Upper lobe of right lung (tissue), 1 donor: ENCODE data around the gene ITPRIPL1. TPM values are rescaled to one million over a fixed set of nuclear protein-coding genes. Genes with fewer than 3 reads are reported as not detected.

Experiments
- ATAC-seq: fragments of 200-7000 bp; cut with Tn5 transposase; one replicate; pipeline ENCODE4 v1.9.1; 2020; ENCODE audit warnings: mild to moderate bottlenecking, moderate library complexity
- DNase-seq: peaks from one replicate; pipeline ENCODE4 v3.0.0-alpha.2; 2020
- H3K27ac ChIP-seq: fragments of 200-600 bp; one replicate; pipeline ENCODE4 v1.8.0; 2022
- H3K27me3 ChIP-seq: fragments of 200-600 bp; one replicate; pipeline ENCODE4 v1.8.0; 2022; ENCODE audit warnings: mild to moderate bottlenecking
- H3K36me3 ChIP-seq: fragments of 200-600 bp; one replicate; pipeline ENCODE4 v1.8.0; 2022
- H3K4me1 ChIP-seq: fragments of 200-600 bp; one replicate; pipeline ENCODE4 v1.8.0; 2022
- H3K4me3 ChIP-seq: fragments of 200-600 bp; one replicate; pipeline ENCODE4 v1.8.0; 2022; ENCODE audit warnings: mild to moderate bottlenecking
- H3K9me3 ChIP-seq: fragments of 200-600 bp; one replicate; pipeline ENCODE4 v1.8.0; 2022
- intact Hi-C: fragments of 100-400 bp; cut with DNase I; formaldehyde crosslinking; loops from one replicate; pipeline ENCODE4 v1.11.0; 2022
- total RNA-seq: library from RNA; stranded (reverse); fragmentation: NEBNext Ultra II Directional; extraction: Animal tissue kit (Norgen Biotek cat#: 25700); gene quantifications from one replicate; pipeline ENCODE4 v1.2.1, GENCODE V29; 2021
- TF ChIP-seq, protein P1 (sequence below): fragments of 200-600 bp; IDR thresholded peaks from one replicate; pipeline ENCODE4 v1.8.0; 2022; ENCODE audit warnings: antibody characterized with exemption
- donor health status: DM: no; HTN: yes; CAD: no; lungs with severe emphysema.

ITPRIPL1 gene
- total RNA-seq, 1 donor from 2014 or later: 1.3 TPM

DNA sequence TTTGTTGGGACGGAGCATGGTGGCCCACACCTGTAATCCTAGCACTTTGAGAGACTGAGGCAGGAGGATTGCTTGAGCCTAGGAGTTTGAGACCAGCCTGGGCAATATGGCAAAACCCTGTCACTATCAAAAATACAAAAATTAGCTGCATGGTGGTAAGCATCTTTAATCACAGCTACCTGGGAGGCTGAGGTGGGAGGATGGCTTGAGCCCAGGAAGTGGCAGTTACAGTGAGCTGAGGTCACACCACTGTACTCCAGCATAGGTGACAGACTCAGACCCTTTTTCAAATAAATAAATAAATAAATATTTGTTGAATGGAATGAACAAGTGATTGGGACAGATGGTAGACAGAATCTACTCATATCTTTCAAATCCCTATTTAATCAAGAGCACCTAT lies 5.7 kb upstream of the ITPRIPL1 start:
- H3K4me3 ChIP-seq: no peak overlapping the region
- DNase-seq (no peak), ATAC-seq (no peak)
- H3K27ac ChIP-seq: no peak overlapping the region
- H3K27me3 ChIP-seq: peaks cover 38% of the 10 kb centered on the region
- intact Hi-C loops: no loop called here
- no peaks in the 10 kb centered on the region for H3K4me1 ChIP-seq
- no peaks in the 10 kb centered on the region for H3K9me3 ChIP-seq
- TF ChIP-seq, protein P1, sequence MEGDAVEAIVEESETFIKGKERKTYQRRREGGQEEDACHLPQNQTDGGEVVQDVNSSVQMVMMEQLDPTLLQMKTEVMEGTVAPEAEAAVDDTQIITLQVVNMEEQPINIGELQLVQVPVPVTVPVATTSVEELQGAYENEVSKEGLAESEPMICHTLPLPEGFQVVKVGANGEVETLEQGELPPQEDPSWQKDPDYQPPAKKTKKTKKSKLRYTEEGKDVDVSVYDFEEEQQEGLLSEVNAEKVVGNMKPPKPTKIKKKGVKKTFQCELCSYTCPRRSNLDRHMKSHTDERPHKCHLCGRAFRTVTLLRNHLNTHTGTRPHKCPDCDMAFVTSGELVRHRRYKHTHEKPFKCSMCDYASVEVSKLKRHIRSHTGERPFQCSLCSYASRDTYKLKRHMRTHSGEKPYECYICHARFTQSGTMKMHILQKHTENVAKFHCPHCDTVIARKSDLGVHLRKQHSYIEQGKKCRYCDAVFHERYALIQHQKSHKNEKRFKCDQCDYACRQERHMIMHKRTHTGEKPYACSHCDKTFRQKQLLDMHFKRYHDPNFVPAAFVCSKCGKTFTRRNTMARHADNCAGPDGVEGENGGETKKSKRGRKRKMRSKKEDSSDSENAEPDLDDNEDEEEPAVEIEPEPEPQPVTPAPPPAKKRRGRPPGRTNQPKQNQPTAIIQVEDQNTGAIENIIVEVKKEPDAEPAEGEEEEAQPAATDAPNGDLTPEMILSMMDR: no peak
- no peaks in the 10 kb centered on the region for H3K36me3 ChIP-seq

DNA sequence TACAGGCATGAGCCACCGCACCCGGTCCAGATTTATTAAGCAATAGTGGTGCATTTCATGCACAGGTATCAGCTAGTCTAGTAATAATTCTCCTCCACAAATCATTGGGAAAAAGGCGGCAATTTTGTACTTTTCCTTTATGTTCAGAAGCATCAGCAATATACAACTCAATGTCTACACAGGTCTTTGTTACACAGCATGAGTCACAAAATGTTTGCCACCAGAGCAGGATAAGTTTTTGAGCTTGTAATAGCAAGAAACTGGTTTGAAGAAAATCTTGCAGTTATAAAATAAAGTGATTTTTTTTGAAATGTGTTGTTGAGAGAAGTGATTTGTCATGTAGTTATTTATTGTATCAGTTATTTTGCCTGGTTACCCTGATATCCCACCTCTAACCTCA lies 4.8 kb upstream of the ITPRIPL1 start:
- no peaks in the 10 kb centered on the region for H3K36me3 ChIP-seq
- H3K4me3 ChIP-seq: no peak overlapping the region
- no peaks in the 10 kb centered on the region for H3K4me1 ChIP-seq
- H3K27me3 ChIP-seq: peaks cover 40% of the 10 kb centered on the region
- ATAC-seq (no peak), DNase-seq (no peak)
- no peaks in the 10 kb centered on the region for H3K9me3 ChIP-seq
- intact Hi-C loops: no loop called here
- H3K27ac ChIP-seq: no peak overlapping the region
- TF ChIP-seq, protein P1: no peak

DNA sequence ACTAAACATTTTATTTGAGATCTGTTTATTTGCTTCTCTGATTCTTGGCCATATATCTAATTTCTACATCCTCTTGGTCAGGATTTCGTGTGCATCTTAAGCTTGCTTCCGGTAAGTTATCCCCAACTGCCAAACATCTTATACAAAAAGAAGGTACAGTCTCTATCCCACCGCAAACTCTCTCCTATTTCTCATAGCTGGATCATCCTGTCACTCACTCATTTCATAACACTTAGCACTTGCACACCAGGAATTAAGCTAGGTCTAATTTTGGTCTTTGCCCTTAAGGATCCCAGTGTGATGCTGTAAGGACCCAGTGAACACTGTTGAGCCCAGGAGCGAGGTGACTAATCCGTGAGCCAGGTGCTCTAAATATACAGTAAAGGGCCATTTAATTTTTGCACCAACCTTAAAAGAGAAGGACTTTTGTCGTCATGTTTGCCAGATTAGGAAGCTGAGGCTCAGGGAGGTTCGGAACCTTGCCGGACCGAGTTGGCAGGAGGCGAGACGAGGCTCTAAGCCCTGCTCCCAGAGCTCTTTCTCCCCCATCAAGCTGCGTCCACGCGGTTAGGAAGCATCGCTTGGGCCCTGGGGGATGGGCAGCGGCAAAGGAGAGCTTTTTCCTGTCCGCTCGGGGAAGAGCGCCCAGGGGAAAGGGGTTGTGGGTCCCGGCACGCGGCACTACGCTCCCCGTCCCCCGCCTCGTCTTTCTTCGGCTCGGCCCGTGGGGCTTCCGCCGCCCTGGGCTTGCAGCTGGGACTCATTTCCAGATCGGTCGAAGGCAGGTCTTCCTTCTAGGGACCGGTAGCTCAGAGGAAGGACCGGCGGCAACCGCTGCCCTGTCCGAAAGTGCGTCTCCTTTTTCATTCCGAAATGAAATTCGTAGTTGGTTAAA lies 4.1 kb upstream of the ITPRIPL1 start:
- DNase-seq (no peak), ATAC-seq (peak; percentile 49)
- Histone ChIP-seq H3K36me3 (no peaks in the 10 kb centered on the region), H3K27ac (peak overlapping the region; percentile 43), H3K9me3 (no peaks in the 10 kb centered on the region), H3K4me3 (peak overlapping the region; percentile 62), H3K27me3 (peaks cover 46% of the 10 kb centered on the region), H3K4me1 (no peaks in the 10 kb centered on the region)
- TF ChIP-seq, protein P1: no peak
- intact Hi-C loops: no loop called here

DNA sequence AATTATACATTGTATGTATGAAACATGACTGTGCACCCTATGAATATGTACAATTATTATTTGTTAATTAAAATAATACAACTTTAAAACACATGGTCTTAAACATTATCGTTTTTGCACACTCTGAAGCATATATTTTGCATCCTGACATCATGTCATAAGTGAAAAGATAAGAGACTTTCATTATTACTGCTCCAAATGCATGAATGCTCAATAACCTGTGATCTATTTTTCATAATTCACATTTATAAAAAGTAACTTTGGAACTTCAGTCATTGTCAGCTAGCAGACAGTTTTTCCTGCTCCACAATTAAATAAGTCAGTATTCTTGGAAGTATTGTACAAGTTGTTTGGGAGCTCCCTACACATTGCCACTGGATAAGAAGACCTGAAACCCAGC lies 1.3 kb upstream of the ITPRIPL1 start:
- TF ChIP-seq, protein P1: no peak
- DNase-seq: no peak
- Histone ChIP-seq H3K27ac (no peak overlapping the region), H3K36me3 (no peaks in the 10 kb centered on the region), H3K27me3 (peaks cover 48% of the 10 kb centered on the region), H3K4me1 (no peaks in the 10 kb centered on the region), H3K9me3 (no peaks in the 10 kb centered on the region), H3K4me3 (no peak overlapping the region)
- no peak for ATAC-seq
- intact Hi-C loops: no loop called here

DNA sequence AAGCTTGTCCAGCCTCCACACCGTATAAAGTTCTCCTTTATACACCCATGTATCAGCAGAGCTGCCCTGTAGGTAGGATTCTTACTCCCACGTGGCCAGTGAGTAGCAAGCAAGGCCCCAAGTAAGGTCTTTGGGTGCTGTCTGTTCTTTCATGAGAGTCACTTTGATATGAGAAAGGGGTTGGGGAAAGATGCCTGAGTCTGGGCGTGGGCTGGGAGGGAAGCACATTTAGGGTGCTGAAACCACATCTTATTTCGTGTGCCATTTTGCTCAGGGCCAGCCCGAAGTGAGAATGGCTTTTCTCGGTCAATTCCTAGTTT lies 436 bp upstream of the ITPRIPL1 start:
- no peak for DNase-seq
- H3K9me3 ChIP-seq: no peaks in the 10 kb centered on the region
- H3K27ac ChIP-seq: no peak overlapping the region
- H3K36me3 ChIP-seq: no peaks in the 10 kb centered on the region
- peak overlapping the region; percentile 52 for H3K4me3 ChIP-seq
- no peaks in the 10 kb centered on the region for H3K4me1 ChIP-seq
- peaks cover 41% of the 10 kb centered on the region for H3K27me3 ChIP-seq
- TF ChIP-seq, protein P1: no peak
- no peak for ATAC-seq
- intact Hi-C loops: no loop called here
